T-cell (primary cell): ENCODE results near the gene RNF181. TPM values are rescaled to one million over a fixed set of nuclear protein-coding genes. Genes with fewer than 3 reads are reported as not detected.
A peak's percentile ranks its signal among the peaks of the same experiment; 100 is the strongest.
"Not testable (repeated sequence)": the region's sequence is repeated elsewhere in the genome, so short reads cannot be mapped to it uniquely, and the experiment has no call there.

ENCODE experiments used
- ATAC-seq, 4 experiments: fragments of 200-7000 bp in 3 of 4; fragments of 150-1000 bp in 1 of 4; cut with Tn5 transposase; replicated peaks in 1 of 4; 1 replicate in 3 of 4; 2 replicates in 1 of 4; pipeline ENCODE4 v1.10.0; 2021; ENCODE audit warnings: moderate library complexity in 3 of 4, mild to moderate bottlenecking in 2 of 4, moderate number of reproducible peaks in 1 of 4
- CTCF ChIA-PET, 2 donors: fragments of 300-600 bp; sonication (Branson Sonifier 250); formaldehyde crosslinking; loops; one replicate each; lab custom pipeline; 2022; ENCODE audit warnings: antibody characterized with exemption in 2 of 2; lab: Charles Lee
- POLR2A ChIA-PET, 2 donors: fragments of 300-600 bp; sonication (Branson Sonifier 250); formaldehyde crosslinking; loops; one replicate each; lab custom pipeline; 2022; ENCODE audit warnings: antibody characterized with exemption in 2 of 2; lab: Charles Lee
- DNase-seq, 35 experiments: peaks; one replicate each; pipeline versions ENCODE4 v3.0.0 to v3.0.0-alpha.2; 2013 to 2023
- H3K27ac ChIP-seq: one replicate; pipeline ENCODE4 v1.5.1; 2013; ENCODE audit warnings: low read length
- H3K27me3 ChIP-seq, 2 experiments: replicated peaks in 1 of 2; 1 replicate in 1 of 2; 2 replicates in 1 of 2; pipeline versions ENCODE4 v1.6.1 to v1.7.0; 2013; ENCODE audit warnings: low read length in 1 of 2, mixed read lengths in 1 of 2; ENCODE audit not compliant: control insufficient read depth in 2 of 2, insufficient read depth in 2 of 2; ENCODE audit errors: extremely low read depth in 1 of 2
- H3K36me3 ChIP-seq, 2 donors: 1 replicate in 1 of 2; 2 replicates in 1 of 2; pipeline versions ENCODE4 v1.6.1 to v1.7.0; 2013; ENCODE audit warnings: low read length in 1 of 2; ENCODE audit not compliant: control insufficient read depth in 2 of 2, insufficient read depth in 1 of 2; ENCODE audit errors: extremely low read depth in 1 of 2
- H3K4me1 ChIP-seq, 2 experiments: 1 replicate in 1 of 2; 2 replicates in 1 of 2; pipeline versions ENCODE4 v1.6.1 to v1.7.0; 2013; ENCODE audit warnings: low read length in 2 of 2, mixed read lengths in 1 of 2; ENCODE audit not compliant: insufficient read depth in 2 of 2, control insufficient read depth in 1 of 2; ENCODE audit errors: extremely low read depth in 1 of 2
- H3K4me3 ChIP-seq, 2 donors: 1 replicate in 1 of 2; 2 replicates in 1 of 2; pipeline versions ENCODE4 v1.5.1 to v1.7.0; 2013; ENCODE audit warnings: mild to moderate bottlenecking in 2 of 2, low read length in 1 of 2, moderate library complexity in 1 of 2; ENCODE audit not compliant: control insufficient read depth in 1 of 2; ENCODE audit errors: extremely low read depth in 1 of 2
- H3K9me3 ChIP-seq: 2 replicates; pipeline ENCODE4 v1.7.0; 2013
- H3K27ac Mint-ChIP-seq, 2 donors: one replicate each; pipeline ENCODE4 v1.8.0; 2020 to 2021; ENCODE audit warnings: mild to moderate bottlenecking in 2 of 2, mixed read lengths in 2 of 2
- H3K27me3 Mint-ChIP-seq, 2 donors: one replicate each; pipeline ENCODE4 v1.8.0; 2021 to 2022; ENCODE audit warnings: mixed read lengths in 2 of 2
- H3K36me3 Mint-ChIP-seq: one replicate; pipeline ENCODE4 v1.8.0; 2021; ENCODE audit warnings: mixed read lengths
- H3K4me1 Mint-ChIP-seq, 3 donors: one replicate each; pipeline ENCODE4 v1.8.0; 2020 to 2022; ENCODE audit warnings: mixed read lengths in 3 of 3, mild to moderate bottlenecking in 1 of 3
- H3K4me3 Mint-ChIP-seq, 3 donors: one replicate each; pipeline ENCODE4 v1.8.0; 2020 to 2022; ENCODE audit warnings: mild to moderate bottlenecking in 3 of 3, mixed read lengths in 3 of 3, moderate library complexity in 3 of 3
- H3K9me3 Mint-ChIP-seq, 3 donors: one replicate each; pipeline ENCODE4 v1.8.0; 2020 to 2022; ENCODE audit warnings: mixed read lengths in 3 of 3
- WGBS: methylation state at CpG from one replicate; pipeline ENCODE4 v1.1.5; 2013; ENCODE audit warnings: missing lambda C conversion rate; ENCODE audit not compliant: insufficient coverage; 5-methylcytosine and 5-hydroxymethylcytosine counted together
- total RNA-seq, 35 experiments: library from RNA in 6 of 35; stranded (reverse) in 6 of 35; fragments of 120-200 nt in 1 of 35; gene quantifications; one replicate each; pipeline versions ENCODE4 v1.2.1 to v1.2.4 and lab custom pipeline; 2013 to 2026

RNF181 gene
- total RNA-seq, 5 donors from 2014 or later (not counting 1 experiment from before 2014, with no cell fraction given) = 49.9 to 74.6 (median 64.3) TPM

- DNase-seq (no peak), ATAC-seq (no peak)
- Mint-ChIP-seq H3K27me3 (no peaks in the 10 kb centered on the region), H3K4me1 (peaks cover 11 to 20% (median 16%) of the 10 kb centered on the region in 3 donors), H3K36me3 (peaks cover 44% of the 10 kb centered on the region), H3K27ac (no peak overlapping the region), H3K4me3 (no peak overlapping the region), H3K9me3 (no peaks in the 10 kb centered on the region)
- ChIA-PET CTCF (interaction anchor here (0.5 to 1.9 kb wide), 6 partner anchors 93 to 626 kb away, joined by 3 to 6 read pairs (median 4); partner anchors contain the start of gene ELMOD3 (in 1 of the 2)), POLR2A (interaction anchor here in 1 of 2 donors (0.6 kb wide), 1 partner anchor 38 kb away, joined by 4 read pairs; no protein-coding TSS in a partner anchor)
- Histone ChIP-seq H3K27ac (no peak overlapping the region), H3K9me3 (no peaks in the 10 kb centered on the region), H3K27me3 (no peaks in the 10 kb centered on the region), H3K4me1 (no peaks in the 10 kb centered on the region), H3K4me3 (no peak overlapping the region), H3K36me3 (peaks cover 0 to 69% of the 10 kb centered on the region in 2 donors)
- WGBS = no CpG with 5 or more reads among the region's 3 CpGs
Measured at GRCh38 chr2:85554980-85555612, 40.4 kb upstream of the RNF181 start.

- Mint-ChIP-seq H3K36me3 (peaks cover 28% of the 10 kb centered on the region), H3K4me1 (peaks cover 21 to 31% (median 27%) of the 10 kb centered on the region in 3 donors), H3K27ac (no peak overlapping the region), H3K9me3 (no peaks in the 10 kb centered on the region), H3K27me3 (no peaks in the 10 kb centered on the region), H3K4me3 (no peak overlapping the region)
- peaks cover 0 to 50% of the 10 kb centered on the region in 2 donors for H3K36me3 ChIP-seq
- no peak overlapping the region for H3K27ac ChIP-seq
- ChIA-PET CTCF (interaction anchor here (0.6 to 1.9 kb wide), 5 partner anchors 11 to 137 kb away, joined by 3 to 7 read pairs (median 4); partner anchors contain the start of gene VAMP8 (in 1 of the 2)), POLR2A (no interaction called here)
- 100% methylated on average over 1 of the region's 5 CpGs for WGBS
- H3K27me3 ChIP-seq = no peaks in the 10 kb centered on the region
- no peak for ATAC-seq
- no peak for DNase-seq
- no peaks in the 10 kb centered on the region for H3K9me3 ChIP-seq
- peaks cover 7 to 14% of the 10 kb centered on the region in 2 experiments for H3K4me1 ChIP-seq
- no peak overlapping the region for H3K4me3 ChIP-seq
Measured at GRCh38 chr2:85557130-85557529, 38.4 kb upstream of the RNF181 start.

- H3K4me1 Mint-ChIP-seq = peaks cover 27 to 33% (median 28%) of the 10 kb centered on the region in 3 donors
- Histone ChIP-seq H3K27me3 (no peaks in the 10 kb centered on the region), H3K36me3 (peaks cover 0 to 40% of the 10 kb centered on the region in 2 donors), H3K4me3 (no peak overlapping the region), H3K4me1 (peaks cover 7 to 17% of the 10 kb centered on the region in 2 experiments), H3K27ac (no peak overlapping the region), H3K9me3 (no peaks in the 10 kb centered on the region)
- DNase-seq = no peak
- H3K36me3 Mint-ChIP-seq = peaks cover 22% of the 10 kb centered on the region
- no peaks in the 10 kb centered on the region for H3K9me3 Mint-ChIP-seq
- no peak overlapping the region for H3K4me3 Mint-ChIP-seq
- no CpG with 5 or more reads among the region's 1 CpG for whole genome bisulfite sequencing
- no peaks in the 10 kb centered on the region for H3K27me3 Mint-ChIP-seq
- ChIA-PET CTCF (no interaction called here), POLR2A (no interaction called here)
- H3K27ac Mint-ChIP-seq = no peak overlapping the region
- no peak for ATAC-seq
Measured at GRCh38 chr2:85558160-85558559, 37.4 kb upstream of the RNF181 start.

DNA sequence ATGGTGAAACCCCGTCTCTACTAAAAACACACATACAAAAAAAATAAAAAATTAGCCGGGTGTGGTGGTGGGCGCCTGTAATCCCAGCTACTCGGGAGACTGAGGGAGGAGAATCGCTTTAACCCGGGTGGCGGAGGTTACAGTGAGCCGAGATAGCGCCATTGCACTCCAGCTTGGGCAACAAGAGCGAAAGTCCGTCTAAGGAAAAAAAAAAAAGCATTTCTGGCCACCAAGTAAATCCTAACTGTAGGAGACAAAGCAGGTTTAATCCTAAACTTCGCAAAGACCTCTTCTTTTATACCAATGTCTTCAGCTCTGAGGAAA, 35.2 kb upstream of the RNF181 start:
- H3K9me3 ChIP-seq, H3K9me3 Mint-ChIP-seq, ATAC-seq, H3K27me3 Mint-ChIP-seq, H3K27me3 ChIP-seq, DNase-seq, H3K27ac ChIP-seq: not testable (repeated sequence)
- peaks cover 12% of the 10 kb centered on the region for H3K36me3 Mint-ChIP-seq
- Histone ChIP-seq H3K36me3 (peaks cover 0 to 20% of the 10 kb centered on the region in 2 donors), H3K4me1 (peaks cover 7 to 17% of the 10 kb centered on the region in 2 experiments), H3K4me3 (peak overlapping the region; percentile 66 to 96)
- H3K4me3 Mint-ChIP-seq = peak overlapping the region; percentile 93 to 98 (median 97)
- ChIA-PET CTCF (interaction anchor here (0.7 to 1.7 kb wide), 6 partner anchors 9 to 160 kb away, joined by 3 to 10 read pairs (median 4); partner anchors contain the start of gene MAT2A (in 1 of the 2)), POLR2A (interaction anchor here (0.6 to 1.6 kb wide), 7 partner anchors 12 to 292 kb away, joined by 3 to 5 read pairs (median 3); no protein-coding TSS in a partner anchor)
- H3K4me1 Mint-ChIP-seq = peaks cover 27 to 33% (median 28%) of the 10 kb centered on the region in 3 donors
- peak overlapping the region; percentile 77 to 98 for H3K27ac Mint-ChIP-seq
- 90% methylated on average over 8 of the region's 12 CpGs for WGBS

GRCh38 chr2:85560812-85561279, 34.7 kb upstream of the RNF181 start:
- WGBS = 5% methylated on average over 10 of the region's 14 CpGs
- ChIA-PET POLR2A (interaction anchor here (0.6 to 1.6 kb wide), 10 partner anchors 10 to 291 kb away, joined by 3 to 5 read pairs (median 4); no protein-coding TSS in a partner anchor), CTCF (interaction anchor here (0.6 to 1.7 kb wide), 5 partner anchors 9 to 637 kb away, joined by 3 to 10 read pairs (median 4); partner anchors contain the start of gene MAT2A (in 1 of the 2))
- Histone ChIP-seq H3K9me3 (no peaks in the 10 kb centered on the region), H3K4me1 (peaks cover 7 to 17% of the 10 kb centered on the region in 2 experiments), H3K27ac (peak overlapping the region; percentile 79), H3K27me3 (no peaks in the 10 kb centered on the region), H3K36me3 (peaks cover 0 to 18% of the 10 kb centered on the region in 2 donors), H3K4me3 (peak overlapping the region; percentile 66 to 96)
- ATAC-seq (peak in 3 of 4 experiments; percentile 20 to 30 (median 24)), DNase-seq (no peak)
- Mint-ChIP-seq H3K4me3 (peak overlapping the region; percentile 93 to 98 (median 97)), H3K4me1 (peaks cover 27 to 33% (median 28%) of the 10 kb centered on the region in 3 donors), H3K36me3 (peaks cover 10% of the 10 kb centered on the region), H3K9me3 (no peaks in the 10 kb centered on the region), H3K27ac (peak overlapping the region; percentile 77 to 98), H3K27me3 (no peaks in the 10 kb centered on the region)
